ENCODE data around the gene TEF. TPM values are rescaled to one million over a fixed set of nuclear protein-coding genes. Genes with fewer than 3 reads are reported as not detected.
A peak's percentile ranks its signal among the peaks of the same experiment; 100 is the strongest.

The TEF gene
- total and polyA plus RNA-seq, 7 donors = 12.6 to 30.3 (median 21.3) TPM

DNA sequence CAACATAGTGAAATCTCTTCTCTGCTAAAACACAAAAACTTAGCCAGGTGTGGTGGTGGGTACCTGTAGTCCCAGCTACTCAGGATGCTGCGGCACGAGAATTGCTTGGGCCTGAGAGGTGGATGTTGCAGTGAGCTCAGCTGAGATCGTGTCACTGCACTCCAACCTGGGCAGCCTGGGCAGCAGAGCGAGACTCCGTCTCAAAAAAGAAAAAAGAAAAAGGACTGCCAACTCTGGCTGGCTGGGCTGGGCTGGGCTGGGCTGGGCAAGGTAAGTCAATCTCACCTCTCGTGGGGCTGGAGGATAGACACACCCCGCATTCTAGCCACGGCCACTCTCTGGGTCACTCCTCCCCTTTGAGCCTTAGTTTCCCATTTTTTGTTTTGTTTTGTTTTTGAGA lies 26.9 kb downstream of the TEF start:
- Histone ChIP-seq H3K4me1 (peaks cover 0 to 48% (median 44%) of the 10 kb centered on the region in 4 donors), H3K4me3 (no peak overlapping the region), H3K9me3 (no peaks in the 10 kb centered on the region), H3K27ac (peak overlapping the region; percentile 93 to 98 (median 98)), H3K36me3 (no peaks in the 10 kb centered on the region), H3K27me3 (no peaks in the 10 kb centered on the region)
- no peak for TF ChIP-seq POLR2A (IDR thresholded peaks at IDR 0.05)
- TF ChIP-seq POLR2AphosphoS5 (IDR thresholded peaks at IDR 0.05) = no peak
- TF ChIP-seq CTCF (IDR thresholded peaks at IDR 0.05) = no peak
- TF ChIP-seq EP300 (IDR thresholded peaks at IDR 0.05) = no peak
- WGBS, 2 donors = 60 to 84% methylated on average over 8 of the region's 8 CpGs
- intact Hi-C loops (cut with DNase I) = loop anchor here (10.0 kb wide), 1 partner anchor 186 kb away; no protein-coding TSS in a partner anchor
- no peak for DNase-seq

- intact Hi-C loops (cut with DNase I) = no loop called here
- Histone ChIP-seq H3K27ac (peak overlapping the region; percentile 93 to 98 (median 98)), H3K4me3 (no peak overlapping the region), H3K4me1 (peaks cover 0 to 52% (median 48%) of the 10 kb centered on the region in 4 donors), H3K36me3 (no peaks in the 10 kb centered on the region), H3K27me3 (no peaks in the 10 kb centered on the region), H3K9me3 (no peaks in the 10 kb centered on the region)
- TF ChIP-seq POLR2A (IDR thresholded peaks at IDR 0.05) (no peak), EP300 (IDR thresholded peaks at IDR 0.05) (peak; percentile 80 to 98 (median 94)), POLR2AphosphoS5 (IDR thresholded peaks at IDR 0.05) (peak; percentile 64 to 80 (median 74))
- WGBS, 2 donors = 74 to 77% methylated on average over 7 of the region's 7 CpGs
- DNase-seq = peak; percentile 88
These were observed 28.6 kb downstream of the TEF start for GRCh38 chr22:41410311-41410751.

DNA sequence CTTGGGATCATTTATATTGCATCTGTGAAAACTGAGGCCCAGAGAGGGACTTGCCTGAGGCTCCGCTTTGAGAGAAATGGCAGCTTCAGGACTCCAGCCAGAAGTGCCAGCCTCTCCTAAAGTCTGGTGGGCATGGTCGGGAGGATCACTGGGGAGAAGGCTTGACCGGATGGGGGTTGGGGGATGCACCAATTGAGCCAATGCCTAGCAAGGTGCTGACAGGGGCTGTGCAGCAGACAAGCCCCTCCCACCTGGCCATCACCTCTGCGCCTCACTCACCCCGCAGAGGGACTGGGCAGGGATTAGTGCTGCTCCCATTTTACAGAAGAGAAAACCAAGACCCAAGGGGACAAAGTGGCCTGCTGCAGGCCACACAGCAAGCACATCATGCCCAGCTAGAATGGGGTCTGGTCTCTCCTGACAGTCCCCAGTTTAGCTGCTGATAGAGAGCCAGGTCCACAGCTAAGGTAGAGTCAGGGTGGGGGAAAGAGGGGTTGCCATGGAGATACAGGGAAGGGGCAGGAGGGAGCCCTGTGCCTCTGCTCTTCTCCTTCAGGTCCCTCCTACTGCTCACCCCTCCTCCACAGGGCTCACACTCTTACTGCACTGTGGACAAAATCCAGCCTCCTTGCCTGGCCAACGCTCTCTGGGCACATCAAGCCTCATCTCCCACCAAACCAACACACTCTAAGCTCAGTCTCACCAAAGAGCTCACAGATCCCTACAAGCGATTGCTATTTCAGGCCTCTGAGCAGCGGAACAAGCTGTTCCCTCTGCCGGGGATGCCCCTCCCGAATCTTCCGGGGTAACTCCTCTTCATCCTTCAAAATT lies 29.5 kb downstream of the TEF start:
- Histone ChIP-seq H3K4me1 (peaks cover 0 to 61% (median 55%) of the 10 kb centered on the region in 4 donors), H3K36me3 (no peaks in the 10 kb centered on the region), H3K4me3 (no peak overlapping the region), H3K27ac (peak overlapping the region; percentile 93 to 98 (median 98)), H3K27me3 (no peaks in the 10 kb centered on the region), H3K9me3 (no peaks in the 10 kb centered on the region)
- DNase-seq = peak; percentile 90
- 90% methylated on average over 11 of the region's 11 CpGs for WGBS, 2 donors
- TF ChIP-seq EP300 (IDR thresholded peaks at IDR 0.05) (peak; percentile 69 to 97 (median 92)), CTCF (IDR thresholded peaks at IDR 0.05) (no peak), POLR2A (IDR thresholded peaks at IDR 0.05) (peak; percentile 21 to 29), POLR2AphosphoS5 (IDR thresholded peaks at IDR 0.05) (peak; percentile 86 to 95 (median 90))
- intact Hi-C loops (cut with DNase I) = no loop called here

- no peaks in the 10 kb centered on the region for H3K27me3 ChIP-seq
- no peak for DNase-seq
- H3K9me3 ChIP-seq = no peaks in the 10 kb centered on the region
- TF ChIP-seq CTCF (IDR thresholded peaks at IDR 0.05) (no peak), EP300 (IDR thresholded peaks at IDR 0.05) (no peak), POLR2AphosphoS5 (IDR thresholded peaks at IDR 0.05) (no peak), POLR2A (IDR thresholded peaks at IDR 0.05) (no peak)
- H3K27ac ChIP-seq = peak overlapping the region; percentile 93 to 98 (median 98)
- intact Hi-C loops (cut with DNase I) = no loop called here
- no peak overlapping the region for H3K4me3 ChIP-seq
- H3K4me1 ChIP-seq = peaks cover 0 to 81% (median 71%) of the 10 kb centered on the region in 4 donors
- 76 to 86% methylated on average over 4 of the region's 4 CpGs for WGBS, 2 donors
- no peaks in the 10 kb centered on the region for H3K36me3 ChIP-seq
These were observed 33.8 kb downstream of the TEF start for GRCh38 chr22:41415554-41415953.

Measured in sigmoid colon (tissue), 7 donors.